PC-3 (cell line): ENCODE measurements around the gene ZNF318. TPM values are rescaled to one million over a fixed set of nuclear protein-coding genes. Genes with fewer than 3 reads are reported as not detected.

Source experiments
- ATAC-seq: fragments of 200-7000 bp; cut with Tn5 transposase; 2 replicates; pipeline ENCODE4 v1.9.1; 2020; ENCODE audit warnings: mild to moderate bottlenecking, moderate library complexity
- BruUV-seq: library from RNA; stranded (reverse); fragments of 400-500 nt; replicated peaks from 2 replicates; lab custom pipeline; 2021; lab: Mats Ljungman, UMichigan
- CTCF ChIA-PET: fragments of 300-600 bp; sonication (Branson Sonifier 250); formaldehyde crosslinking; loops from one replicate; lab custom pipeline; 2022; ENCODE audit warnings: antibody characterized with exemption; lab: Charles Lee
- POLR2A ChIA-PET: fragments of 300-600 bp; sonication (Branson Sonifier 250); formaldehyde crosslinking; loops from one replicate; lab custom pipeline; 2022; ENCODE audit warnings: antibody characterized with exemption; ENCODE audit not compliant: unreplicated experiment; lab: Charles Lee
- DNase-seq: peaks from one replicate; pipeline ENCODE4 v3.0.0-alpha.2; 2015
- H2AFZ ChIP-seq: fragments of 300-600 bp; sonication (generic); 2 replicates; pipeline ENCODE4 v1.6.0; 2016; ENCODE audit warnings: antibody characterized with exemption, low read length
- H3F3A ChIP-seq: fragments of 300-600 bp; sonication (generic); one replicate; pipeline ENCODE4 v1.6.0; 2017; ENCODE audit warnings: antibody characterized with exemption, low read length, control low read depth, mild to moderate bottlenecking; ENCODE audit not compliant: unreplicated experiment
- H3K27ac ChIP-seq: fragments of 300-600 bp; sonication (generic); 2 replicates; pipeline ENCODE4 v1.5.1; 2016; ENCODE audit warnings: mild to moderate bottlenecking, low read length
- H3K27me3 ChIP-seq: fragments of 300-600 bp; sonication (generic); 2 replicates; pipeline ENCODE4 v1.6.1; 2016; ENCODE audit warnings: low read length, mixed read lengths
- H3K36me3 ChIP-seq: fragments of 300-600 bp; sonication (generic); 2 replicates; pipeline ENCODE4 v1.6.1; 2016; ENCODE audit warnings: low read depth, mixed run types, low read length, mixed read lengths
- H3K4me1 ChIP-seq: fragments of 300-600 bp; sonication (generic); 2 replicates; pipeline ENCODE4 v1.5.1; 2016; ENCODE audit warnings: low read length; ENCODE audit not compliant: insufficient read depth
- H3K4me2 ChIP-seq: fragments of 300-600 bp; sonication (generic); 2 replicates; pipeline ENCODE4 v1.6.0; 2016; ENCODE audit warnings: low read length
- H3K4me3 ChIP-seq: fragments of 300-600 bp; sonication (generic); 2 replicates; pipeline ENCODE4 v1.5.1; 2016; ENCODE audit warnings: mild to moderate bottlenecking, low read length, mixed read lengths
- H3K79me2 ChIP-seq: fragments of 300-600 bp; sonication (generic); 2 replicates; pipeline ENCODE4 v1.6.1; 2017; ENCODE audit warnings: low read length, mixed read lengths
- H3K9ac ChIP-seq: fragments of 300-600 bp; sonication (generic); 2 replicates; pipeline ENCODE4 v1.6.0; 2016; ENCODE audit warnings: mild to moderate bottlenecking, low read length
- H3K9me2 ChIP-seq: fragments of 300-600 bp; sonication (generic); replicated peaks from 2 replicates; pipeline ENCODE4 v1.6.1; 2016; ENCODE audit warnings: mixed run types, low read length, mixed read lengths
- H3K9me3 ChIP-seq: fragments of 300-600 bp; sonication (generic); 2 replicates; pipeline ENCODE4 v1.6.1; 2016; ENCODE audit warnings: low read length, mixed read lengths
- H4K20me1 ChIP-seq: fragments of 300-600 bp; sonication (generic); 2 replicates; pipeline ENCODE4 v1.6.1; 2016; ENCODE audit warnings: low read length, mixed read lengths
- EZH2 ChIP-seq: fragments of 300-600 bp; sonication (generic); IDR thresholded peaks from one replicate; pipeline ENCODE4 v1.6.1; 2017; ENCODE audit warnings: antibody characterized with exemption, mild to moderate bottlenecking, low read length; ENCODE audit not compliant: unreplicated experiment
- EZH2phosphoT487 ChIP-seq: fragments of 300-600 bp; sonication (generic); IDR thresholded peaks from 2 replicates; pipeline ENCODE4 v1.6.1; 2018; ENCODE audit warnings: mild to moderate bottlenecking, antibody characterized with exemption, low read length, borderline replicate concordance
- intact Hi-C: fragments of 100-400 bp; cut with micrococcal nuclease; formaldehyde crosslinking; loops from 2 replicates; pipeline ENCODE4 v1.9.0; 2023
- total RNA-seq: library from RNA; depleted of rRNA; stranded (reverse); fragments of >200 nt; gene quantifications from 2 replicates; pipeline ENCODE4 v1.2.3, GENCODE V29; 2014
- TF ChIP-seq, protein P1 (sequence below): fragments of 300-600 bp; sonication (generic); conservative IDR thresholded peaks from 2 replicates; pipeline ENCODE4 v1.5.1; 2017; ENCODE audit warnings: antibody characterized with exemption, low read depth, mild to moderate bottlenecking, low read length

Gene ZNF318
- total RNA-seq, 1 experiment from 2014 or later = 8.2 TPM

DNA sequence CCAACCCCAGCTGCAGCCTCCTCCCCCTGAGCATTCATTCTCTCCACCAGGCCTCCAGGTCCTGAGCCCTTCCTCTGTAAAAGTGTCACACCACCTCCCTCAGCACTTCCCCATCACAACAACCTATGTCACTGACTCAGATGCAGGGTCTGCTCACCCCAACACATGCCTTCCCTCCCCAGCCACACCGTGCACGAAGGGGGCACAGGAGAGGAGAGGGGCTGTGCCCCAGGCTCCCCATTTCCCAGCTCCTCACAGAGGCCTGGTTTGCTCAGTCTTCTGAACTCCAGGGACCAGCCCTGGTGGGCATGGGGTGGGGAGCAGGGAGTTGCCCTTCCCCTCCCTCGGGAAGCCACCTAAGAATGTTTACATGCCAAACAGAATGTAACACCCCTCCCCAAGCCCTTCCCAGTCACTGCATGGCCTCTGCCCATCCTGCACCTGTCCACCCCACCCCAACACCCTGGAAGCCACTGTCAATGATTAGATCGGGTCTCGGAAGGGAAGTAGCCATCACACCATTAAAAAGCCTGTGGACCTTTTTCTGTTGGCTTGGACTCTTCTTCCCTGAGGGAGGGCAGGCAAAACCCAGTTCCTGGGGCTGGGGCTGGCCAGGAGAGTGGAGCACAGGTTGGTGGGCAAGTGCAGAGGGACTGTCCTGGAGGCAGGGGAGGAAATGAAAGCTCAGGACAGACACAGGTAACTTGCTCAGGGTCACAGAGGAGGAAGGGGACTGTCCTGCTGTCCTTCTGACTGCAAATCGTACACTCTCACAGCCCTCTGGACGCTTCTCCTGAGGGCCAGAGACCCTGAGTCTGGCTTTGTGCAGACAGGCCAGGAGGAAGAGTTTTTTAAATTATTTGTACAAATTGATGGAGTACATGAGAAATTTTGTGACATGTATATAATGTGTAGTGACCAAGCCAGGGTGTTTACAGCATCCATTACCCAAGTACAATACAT is 81.4 kb downstream of the ZNF318 start:
- BruUV-seq = no TSS peak
- H3K27ac ChIP-seq = no peak overlapping the region
- no peak for ATAC-seq

DNA sequence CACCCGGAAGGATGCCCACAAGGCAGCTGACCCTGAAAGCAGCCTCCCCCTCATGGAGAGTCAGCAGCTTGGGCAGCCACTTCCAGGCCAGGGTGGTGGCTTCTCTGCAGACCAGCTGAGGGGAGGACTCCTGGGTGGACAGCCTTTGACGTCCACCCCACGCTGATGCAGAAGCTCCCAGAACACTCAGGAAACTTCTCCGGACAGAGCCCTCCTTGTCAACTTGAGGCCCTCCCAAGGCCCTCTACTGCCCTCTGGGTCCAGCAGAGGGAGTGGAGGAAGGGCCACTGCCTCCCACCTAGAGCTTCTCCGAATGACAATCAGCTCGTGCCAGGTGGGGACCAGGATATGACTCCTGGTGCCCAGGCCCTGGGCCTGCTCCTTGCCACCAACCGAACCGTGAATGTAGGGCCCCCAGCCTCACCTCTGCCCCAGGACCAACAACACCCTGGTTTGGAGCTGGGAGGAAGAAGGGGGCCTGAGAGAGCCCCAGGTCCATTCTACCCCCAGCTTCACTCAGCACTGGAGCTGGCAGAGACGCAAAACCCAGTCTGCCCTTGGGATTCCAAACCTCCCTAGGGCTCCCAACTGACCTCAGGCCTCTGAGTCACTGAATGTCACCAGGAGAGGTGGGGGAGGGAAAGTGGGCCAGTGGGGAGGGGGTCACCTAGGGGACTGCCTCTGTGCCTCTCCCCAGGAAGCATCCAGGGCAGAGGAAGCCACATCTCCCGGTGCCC is 82.3 kb downstream of the ZNF318 start:
- Histone ChIP-seq H3K9ac (no peak overlapping the region), H3K27ac (no peak overlapping the region), H3K4me1 (peaks cover 4% of the 10 kb centered on the region; the same call in 1 of the 2 replicates), H3F3A (no peaks in the 10 kb centered on the region), H2AFZ (no peak overlapping the region), H3K9me3 (no peaks in the 10 kb centered on the region), H3K36me3 (no peaks in the 10 kb centered on the region), H4K20me1 (no peaks in the 10 kb centered on the region), H3K79me2 (no peaks in the 10 kb centered on the region), H3K27me3 (peaks cover 8% of the 10 kb centered on the region; the same call in 1 of the 2 replicates), H3K9me2 (no peaks in the 10 kb centered on the region), H3K4me2 (no peak overlapping the region), H3K4me3 (no peak overlapping the region)
- BruUV-seq = no TSS peak
- ChIA-PET POLR2A (no interaction called here), CTCF (no interaction called here)
- TF ChIP-seq, protein P1, sequence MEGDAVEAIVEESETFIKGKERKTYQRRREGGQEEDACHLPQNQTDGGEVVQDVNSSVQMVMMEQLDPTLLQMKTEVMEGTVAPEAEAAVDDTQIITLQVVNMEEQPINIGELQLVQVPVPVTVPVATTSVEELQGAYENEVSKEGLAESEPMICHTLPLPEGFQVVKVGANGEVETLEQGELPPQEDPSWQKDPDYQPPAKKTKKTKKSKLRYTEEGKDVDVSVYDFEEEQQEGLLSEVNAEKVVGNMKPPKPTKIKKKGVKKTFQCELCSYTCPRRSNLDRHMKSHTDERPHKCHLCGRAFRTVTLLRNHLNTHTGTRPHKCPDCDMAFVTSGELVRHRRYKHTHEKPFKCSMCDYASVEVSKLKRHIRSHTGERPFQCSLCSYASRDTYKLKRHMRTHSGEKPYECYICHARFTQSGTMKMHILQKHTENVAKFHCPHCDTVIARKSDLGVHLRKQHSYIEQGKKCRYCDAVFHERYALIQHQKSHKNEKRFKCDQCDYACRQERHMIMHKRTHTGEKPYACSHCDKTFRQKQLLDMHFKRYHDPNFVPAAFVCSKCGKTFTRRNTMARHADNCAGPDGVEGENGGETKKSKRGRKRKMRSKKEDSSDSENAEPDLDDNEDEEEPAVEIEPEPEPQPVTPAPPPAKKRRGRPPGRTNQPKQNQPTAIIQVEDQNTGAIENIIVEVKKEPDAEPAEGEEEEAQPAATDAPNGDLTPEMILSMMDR = 0 out of 2 replicates have a peak, but pooled peaks have one; percentile 12
- no peak for TF ChIP-seq EZH2
- TF ChIP-seq EZH2phosphoT487 = no peak
- intact Hi-C loops = no loop called here
- DNase-seq (no peak), ATAC-seq (no peak)

More for the DNA sequence above, 81.4 kb downstream of the ZNF318 start:
- TF ChIP-seq EZH2 = no peak
- no peak for TF ChIP-seq EZH2phosphoT487
- no peaks in the 10 kb centered on the region for H3K9me3 ChIP-seq
- no peak overlapping the region for H3K4me2 ChIP-seq
- no peaks in the 10 kb centered on the region for H3K79me2 ChIP-seq
- H4K20me1 ChIP-seq = no peaks in the 10 kb centered on the region
- DNase-seq = no peak
- no peaks in the 10 kb centered on the region for H3F3A ChIP-seq
- H3K9ac ChIP-seq = no peak overlapping the region
- no peak overlapping the region for H3K4me3 ChIP-seq
- H3K9me2 ChIP-seq = no peaks in the 10 kb centered on the region
- H3K4me1 ChIP-seq = peaks cover 4% of the 10 kb centered on the region; the same call in 1 of the 2 replicates
- no peaks in the 10 kb centered on the region for H3K36me3 ChIP-seq
- H2AFZ ChIP-seq = no peak overlapping the region
- peaks cover 8% of the 10 kb centered on the region; the same call in 1 of the 2 replicates for H3K27me3 ChIP-seq
- CTCF ChIA-PET = no interaction called here
- POLR2A ChIA-PET = interaction anchor here (0.6 kb wide), 1 partner anchor 20 kb away, joined by 4 read pairs; the partner anchor contains the start of gene CRIP3
- intact Hi-C loops = no loop called here

DNA sequence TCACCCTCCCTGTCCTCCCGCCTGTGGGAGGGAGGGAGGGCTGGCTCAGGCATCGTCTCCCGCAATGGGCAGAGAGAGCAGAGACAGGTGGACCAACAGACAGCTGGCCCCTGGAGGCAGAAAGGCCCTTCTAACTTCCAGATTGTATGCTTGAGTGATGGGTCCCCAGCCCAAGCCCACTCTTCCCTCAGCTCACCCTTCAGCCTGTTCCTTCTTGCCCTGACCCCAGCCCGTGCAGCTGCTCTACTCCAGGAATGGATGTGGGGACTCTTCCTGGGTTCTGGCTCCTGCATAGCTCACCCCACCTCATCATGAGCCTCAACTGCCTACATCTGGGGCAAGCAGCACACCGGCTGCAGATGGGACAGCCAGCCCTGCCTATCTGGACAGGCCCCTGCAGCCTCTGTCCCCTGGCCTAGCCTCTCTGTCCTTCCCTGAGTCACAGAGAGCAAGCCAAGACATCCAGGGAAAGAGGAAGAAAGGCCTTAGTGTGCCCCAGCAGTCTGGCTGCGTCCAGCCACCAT is 82.9 kb downstream of the ZNF318 start:
- no peaks in the 10 kb centered on the region for H4K20me1 ChIP-seq
- no peaks in the 10 kb centered on the region for H3K9me2 ChIP-seq
- peaks cover 4% of the 10 kb centered on the region; the same call in 1 of the 2 replicates for H3K4me1 ChIP-seq
- ChIA-PET CTCF (no interaction called here), POLR2A (no interaction called here)
- no peak overlapping the region for H3K4me3 ChIP-seq
- TF ChIP-seq EZH2 (no peak), EZH2phosphoT487 (no peak)
- TF ChIP-seq, protein P1 = no peak
- no peak overlapping the region for H2AFZ ChIP-seq
- no peak overlapping the region for H3K4me2 ChIP-seq
- no peak overlapping the region for H3K27ac ChIP-seq
- DNase-seq (no peak), ATAC-seq (no peak)
- no TSS peak for BruUV-seq
- H3K27me3 ChIP-seq = peaks cover 8% of the 10 kb centered on the region; the same call in 1 of the 2 replicates
- no peaks in the 10 kb centered on the region for H3K79me2 ChIP-seq
- no peaks in the 10 kb centered on the region for H3F3A ChIP-seq
- intact Hi-C loops = no loop called here
- H3K36me3 ChIP-seq = no peaks in the 10 kb centered on the region
- no peak overlapping the region for H3K9ac ChIP-seq
- H3K9me3 ChIP-seq = no peaks in the 10 kb centered on the region
